ENCODE data around the gene MEIS2. TPM values are rescaled to one million over a fixed set of nuclear protein-coding genes. Genes with fewer than 3 reads are reported as not detected.

MEIS2 gene
- total RNA-seq, 4 donors from 2014 or later = 14.8 to 28.4 (median 20.4) TPM

- peaks cover 0 to 5% of the 10 kb centered on the region in 2 donors for H3K4me1 ChIP-seq
- H3K4me3 ChIP-seq (replicated peaks in 1 of 3) = no peak overlapping the region
- H3K27me3 ChIP-seq = no peaks in the 10 kb centered on the region
- TF ChIP-seq POLR2A (IDR thresholded peaks at IDR 0.05) = no peak
- TF ChIP-seq, protein P1, sequence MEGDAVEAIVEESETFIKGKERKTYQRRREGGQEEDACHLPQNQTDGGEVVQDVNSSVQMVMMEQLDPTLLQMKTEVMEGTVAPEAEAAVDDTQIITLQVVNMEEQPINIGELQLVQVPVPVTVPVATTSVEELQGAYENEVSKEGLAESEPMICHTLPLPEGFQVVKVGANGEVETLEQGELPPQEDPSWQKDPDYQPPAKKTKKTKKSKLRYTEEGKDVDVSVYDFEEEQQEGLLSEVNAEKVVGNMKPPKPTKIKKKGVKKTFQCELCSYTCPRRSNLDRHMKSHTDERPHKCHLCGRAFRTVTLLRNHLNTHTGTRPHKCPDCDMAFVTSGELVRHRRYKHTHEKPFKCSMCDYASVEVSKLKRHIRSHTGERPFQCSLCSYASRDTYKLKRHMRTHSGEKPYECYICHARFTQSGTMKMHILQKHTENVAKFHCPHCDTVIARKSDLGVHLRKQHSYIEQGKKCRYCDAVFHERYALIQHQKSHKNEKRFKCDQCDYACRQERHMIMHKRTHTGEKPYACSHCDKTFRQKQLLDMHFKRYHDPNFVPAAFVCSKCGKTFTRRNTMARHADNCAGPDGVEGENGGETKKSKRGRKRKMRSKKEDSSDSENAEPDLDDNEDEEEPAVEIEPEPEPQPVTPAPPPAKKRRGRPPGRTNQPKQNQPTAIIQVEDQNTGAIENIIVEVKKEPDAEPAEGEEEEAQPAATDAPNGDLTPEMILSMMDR (IDR thresholded peaks at IDR 0.05) = no peak
- WGBS, 2 donors = 61 to 65% methylated on average over 6 of the region's 6 CpGs
- H3K27ac ChIP-seq = no peak overlapping the region
- H3K9me3 ChIP-seq = no peaks in the 10 kb centered on the region
- H3K36me3 ChIP-seq = no peaks in the 10 kb centered on the region
- DNase-seq = no peak
- intact Hi-C loops (cut with DNase I) = no loop called here
These were observed 41.9 kb downstream of the MEIS2 start for GRCh38 chr15:37058316-37058985.

DNA sequence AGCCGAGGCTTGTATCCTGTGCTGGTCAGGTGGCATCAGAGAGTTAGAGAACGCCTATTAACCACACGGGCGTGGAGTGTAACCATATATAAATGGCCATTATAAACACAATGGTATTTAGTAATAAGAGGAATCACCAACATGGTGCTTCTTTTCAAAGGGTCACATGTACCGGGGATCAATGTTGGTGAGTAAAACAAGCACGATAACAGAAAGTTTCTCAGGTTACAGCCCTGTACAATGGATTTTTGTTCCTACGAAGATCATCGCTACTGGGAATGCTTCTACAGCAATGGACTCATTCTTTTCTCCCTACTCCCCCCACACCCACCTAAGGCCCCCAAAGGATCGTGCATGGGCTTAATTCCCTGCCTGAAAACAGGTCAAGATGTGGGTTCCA, 42.5 kb downstream of the MEIS2 start:
- Histone ChIP-seq H3K27ac (no peak overlapping the region), H3K4me1 (peaks cover 0 to 5% of the 10 kb centered on the region in 2 donors), H3K9me3 (no peaks in the 10 kb centered on the region), H3K4me3 (replicated peaks in 1 of 3) (no peak overlapping the region), H3K27me3 (no peaks in the 10 kb centered on the region), H3K36me3 (no peaks in the 10 kb centered on the region)
- TF ChIP-seq POLR2A (IDR thresholded peaks at IDR 0.05) = no peak
- TF ChIP-seq, protein P1 (IDR thresholded peaks at IDR 0.05) = no peak
- intact Hi-C loops (cut with DNase I) = no loop called here
- DNase-seq = no peak
- 87 to 89% methylated on average over 9 of the region's 9 CpGs for WGBS, 2 donors

- no peaks in the 10 kb centered on the region for H3K36me3 ChIP-seq
- no peak for DNase-seq
- TF ChIP-seq, protein P1 (IDR thresholded peaks at IDR 0.05) = no peak
- TF ChIP-seq POLR2A (IDR thresholded peaks at IDR 0.05) = no peak
- H3K4me1 ChIP-seq = peaks cover 0 to 5% of the 10 kb centered on the region in 2 donors
- WGBS, 2 donors = 91 to 95% methylated on average over 7 of the region's 7 CpGs
- H3K27me3 ChIP-seq = no peaks in the 10 kb centered on the region
- no peak overlapping the region for H3K4me3 ChIP-seq (replicated peaks in 1 of 3)
- no peaks in the 10 kb centered on the region for H3K9me3 ChIP-seq
- intact Hi-C loops (cut with DNase I) = no loop called here
- H3K27ac ChIP-seq = no peak overlapping the region
These were observed 43.1 kb downstream of the MEIS2 start for GRCh38 chr15:37057256-37057655.

GRCh38 chr15:37056177-37057121, 43.9 kb downstream of the MEIS2 start:
- TF ChIP-seq, protein P1 (IDR thresholded peaks at IDR 0.05) = no peak
- no peak for TF ChIP-seq POLR2A (IDR thresholded peaks at IDR 0.05)
- Histone ChIP-seq H3K4me1 (peaks cover 0 to 5% of the 10 kb centered on the region in 2 donors), H3K9me3 (no peaks in the 10 kb centered on the region), H3K27me3 (no peaks in the 10 kb centered on the region), H3K4me3 (replicated peaks in 1 of 3) (no peak overlapping the region), H3K36me3 (no peaks in the 10 kb centered on the region), H3K27ac (no peak overlapping the region)
- intact Hi-C loops (cut with DNase I) = no loop called here
- no peak for DNase-seq
- WGBS, 2 donors = 76 to 85% methylated on average over 21 of the region's 21 CpGs

GRCh38 chr15:37055481-37055880, 44.9 kb downstream of the MEIS2 start:
- no peak overlapping the region for H3K4me3 ChIP-seq (replicated peaks in 1 of 3)
- DNase-seq = no peak
- TF ChIP-seq, protein P1 (IDR thresholded peaks at IDR 0.05) = no peak
- TF ChIP-seq POLR2A (IDR thresholded peaks at IDR 0.05) = no peak
- WGBS, 2 donors = 46 to 57% methylated on average over 8 of the region's 8 CpGs
- H3K4me1 ChIP-seq = peaks cover 0 to 5% of the 10 kb centered on the region in 2 donors
- H3K27ac ChIP-seq = no peak overlapping the region
- intact Hi-C loops (cut with DNase I) = no loop called here
- H3K36me3 ChIP-seq = no peaks in the 10 kb centered on the region
- H3K9me3 ChIP-seq = no peaks in the 10 kb centered on the region
- H3K27me3 ChIP-seq = no peaks in the 10 kb centered on the region

Measured in thyroid gland (tissue), 4 donors.